Transverse colon (tissue), 4 donors: ENCODE measurements around the gene KRTAP13-2. TPM values are rescaled to one million over a fixed set of nuclear protein-coding genes. Genes with fewer than 3 reads are reported as not detected.

Source experiments
- DNase-seq: peaks from one replicate; pipeline ENCODE4 v3.0.0-alpha.2; 2019
- H3K27ac ChIP-seq, 4 donors: fragments of 200-600 bp; sonication (generic); 2 replicates each; pipeline ENCODE4 v1.5.1; 2016 to 2018; ENCODE audit warnings: inconsistent platforms in 4 of 4
- H3K27me3 ChIP-seq: fragments of 200-600 bp; sonication (generic); 2 replicates; pipeline ENCODE4 v1.5.1; 2017; ENCODE audit warnings: inconsistent platforms
- H3K36me3 ChIP-seq, 4 donors: fragments of 200-600 bp; sonication (generic); 2 replicates each; pipeline ENCODE4 v1.5.1; 2017 to 2019; ENCODE audit warnings: inconsistent platforms in 4 of 4
- H3K4me1 ChIP-seq, 4 donors: fragments of 200-600 bp; sonication (generic); 2 replicates each; pipeline ENCODE4 v1.5.1; 2017 to 2020; ENCODE audit warnings: inconsistent platforms in 4 of 4
- H3K4me3 ChIP-seq, 4 donors: fragments of 200-600 bp; sonication (generic); 1 replicate in 1 of 4; 2 replicates in 3 of 4; pipeline versions ENCODE4 v1.5.1 to v1.6.1; 2017 to 2019; ENCODE audit warnings: inconsistent platforms in 4 of 4
- H3K9me3 ChIP-seq, 2 donors: fragments of 200-600 bp; sonication (generic); 2 replicates each; pipeline ENCODE4 v1.5.1; 2017 to 2019; ENCODE audit warnings: inconsistent platforms in 2 of 2
- EP300 ChIP-seq: sonication (generic); formaldehyde crosslinking; IDR thresholded peaks from one replicate; pipeline ENCODE4 v1.6.1; 2017; ENCODE audit warnings: antibody characterized with exemption, low read depth
- POLR2A ChIP-seq: fragments of 450-650 bp; IDR thresholded peaks from one replicate; pipeline ENCODE4 v1.6.1; 2016; ENCODE audit warnings: antibody characterized with exemption, mild to moderate bottlenecking, moderate library complexity
- POLR2AphosphoS5 ChIP-seq, 3 donors: sonication (generic); formaldehyde crosslinking; IDR thresholded peaks; one replicate each; pipeline ENCODE4 v1.6.1; 2016; ENCODE audit warnings: antibody characterized with exemption in 3 of 3
- WGBS, 2 donors: methylation state at CpG; one replicate each; pipeline ENCODE4 v1.1.5; 2018; ENCODE audit warnings: low coverage in 1 of 2; 5-methylcytosine and 5-hydroxymethylcytosine counted together
- in situ Hi-C, 4 donors: fragments of 200-750 bp; cut with MboI; loops; one replicate each; pipeline versions ENCODE4 v1.15.0 to v1.15.1; 2017; ENCODE audit warnings: low sequenced_read_pairs in 3 of 4, low pct_ligation_motif_present in 1 of 4, low pct_unique_long_range_greater_than_20kb in 1 of 4
- intact Hi-C: fragments of 100-400 bp; cut with DNase I; formaldehyde crosslinking; loops from one replicate; pipeline ENCODE4 v1.15.1; 2023; ENCODE audit warnings: low total_unique reads
- total RNA-seq, 4 donors: library from RNA; depleted of rRNA; stranded (reverse); fragments of >200 nt; gene quantifications; one replicate each; pipeline ENCODE4 v1.1.0, GENCODE V29; 2016
- TF ChIP-seq, protein P1 (sequence below), 5 experiments: fragments of 200-600 bp in 3 of 5; fragments of 450-650 bp in 2 of 5; sonication (generic) in 3 of 5; IDR thresholded peaks; 1 replicate in 2 of 5; 2 replicates in 3 of 5; pipeline ENCODE4 v1.5.1; 2016 to 2017; ENCODE audit warnings: antibody characterized with exemption in 5 of 5, inconsistent platforms in 3 of 5, mild to moderate bottlenecking in 2 of 5, moderate library complexity in 1 of 5

The KRTAP13-2 gene
- total RNA-seq, 4 donors from 2014 or later = 1.7 to 2.7 TPM; not detected in 2

DNA sequence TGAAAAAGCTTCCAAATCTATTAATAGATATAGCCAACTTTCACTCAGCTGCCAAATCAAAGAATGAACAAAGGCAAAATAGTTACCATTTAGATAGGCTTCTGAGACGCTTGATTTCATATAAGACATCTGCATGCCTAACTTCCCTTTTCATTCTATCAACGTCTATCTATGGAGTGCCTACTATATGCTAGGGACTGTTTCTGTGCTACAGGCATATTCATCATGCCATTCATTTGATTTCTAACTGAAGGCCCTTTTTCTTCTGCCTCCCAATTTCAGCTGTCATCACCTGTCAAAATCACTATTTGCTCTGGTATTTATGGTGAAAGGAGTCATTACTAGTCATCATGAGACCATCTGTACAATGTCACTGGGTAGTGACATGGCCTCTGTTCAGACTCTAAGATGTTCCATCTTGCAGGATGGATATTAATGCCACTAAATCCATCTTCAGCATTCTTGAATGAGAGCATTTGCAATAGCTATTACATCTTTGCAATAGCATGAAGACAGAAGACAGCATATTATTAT, 19.5 kb upstream of the KRTAP13-2 start:
- Histone ChIP-seq H3K4me1 (no peaks in the 10 kb centered on the region), H3K4me3 (no peak overlapping the region), H3K9me3 (no peaks in the 10 kb centered on the region), H3K27ac (no peak overlapping the region), H3K27me3 (no peaks in the 10 kb centered on the region), H3K36me3 (no peaks in the 10 kb centered on the region)
- 47 to 65% methylated on average over 2 of the region's 2 CpGs for WGBS, 2 donors
- DNase-seq = no peak
- in situ Hi-C loops = no loop called here
- intact Hi-C loops = no loop called here
- TF ChIP-seq, protein P1, sequence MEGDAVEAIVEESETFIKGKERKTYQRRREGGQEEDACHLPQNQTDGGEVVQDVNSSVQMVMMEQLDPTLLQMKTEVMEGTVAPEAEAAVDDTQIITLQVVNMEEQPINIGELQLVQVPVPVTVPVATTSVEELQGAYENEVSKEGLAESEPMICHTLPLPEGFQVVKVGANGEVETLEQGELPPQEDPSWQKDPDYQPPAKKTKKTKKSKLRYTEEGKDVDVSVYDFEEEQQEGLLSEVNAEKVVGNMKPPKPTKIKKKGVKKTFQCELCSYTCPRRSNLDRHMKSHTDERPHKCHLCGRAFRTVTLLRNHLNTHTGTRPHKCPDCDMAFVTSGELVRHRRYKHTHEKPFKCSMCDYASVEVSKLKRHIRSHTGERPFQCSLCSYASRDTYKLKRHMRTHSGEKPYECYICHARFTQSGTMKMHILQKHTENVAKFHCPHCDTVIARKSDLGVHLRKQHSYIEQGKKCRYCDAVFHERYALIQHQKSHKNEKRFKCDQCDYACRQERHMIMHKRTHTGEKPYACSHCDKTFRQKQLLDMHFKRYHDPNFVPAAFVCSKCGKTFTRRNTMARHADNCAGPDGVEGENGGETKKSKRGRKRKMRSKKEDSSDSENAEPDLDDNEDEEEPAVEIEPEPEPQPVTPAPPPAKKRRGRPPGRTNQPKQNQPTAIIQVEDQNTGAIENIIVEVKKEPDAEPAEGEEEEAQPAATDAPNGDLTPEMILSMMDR (IDR thresholded peaks at IDR 0.05) = no peak
- TF ChIP-seq EP300 (no peak), POLR2AphosphoS5 (IDR thresholded peaks at IDR 0.05) (no peak), POLR2A (no peak)

DNA sequence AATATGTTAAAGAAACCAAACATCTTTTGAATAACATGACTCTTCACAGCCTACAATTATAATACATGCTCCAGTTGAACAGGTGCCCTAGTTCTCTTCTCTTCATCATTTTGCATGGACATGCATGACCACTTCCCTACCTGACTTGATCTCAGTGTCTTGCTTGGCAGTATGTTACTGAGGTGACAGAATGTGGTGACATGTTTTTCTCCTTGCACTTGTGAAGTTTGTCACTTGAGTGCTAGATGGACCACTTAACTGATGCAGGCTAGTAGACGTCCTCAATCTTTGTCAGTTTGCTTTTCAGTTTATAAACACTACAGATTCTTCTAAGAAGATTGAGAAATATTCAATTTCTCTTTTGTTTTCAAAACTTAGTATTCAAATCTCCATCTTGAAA, 10.1 kb upstream of the KRTAP13-2 start:
- intact Hi-C loops (no loop called here), in situ Hi-C loops (no loop called here)
- no peak for DNase-seq
- WGBS, 2 donors = 40 to 69% methylated on average over 1 of the region's 1 CpG
- TF ChIP-seq, protein P1 (IDR thresholded peaks at IDR 0.05) = no peak
- TF ChIP-seq EP300 = no peak
- Histone ChIP-seq H3K4me3 (no peak overlapping the region), H3K27ac (no peak overlapping the region), H3K9me3 (no peaks in the 10 kb centered on the region), H3K4me1 (no peaks in the 10 kb centered on the region), H3K27me3 (no peaks in the 10 kb centered on the region), H3K36me3 (no peaks in the 10 kb centered on the region)

DNA sequence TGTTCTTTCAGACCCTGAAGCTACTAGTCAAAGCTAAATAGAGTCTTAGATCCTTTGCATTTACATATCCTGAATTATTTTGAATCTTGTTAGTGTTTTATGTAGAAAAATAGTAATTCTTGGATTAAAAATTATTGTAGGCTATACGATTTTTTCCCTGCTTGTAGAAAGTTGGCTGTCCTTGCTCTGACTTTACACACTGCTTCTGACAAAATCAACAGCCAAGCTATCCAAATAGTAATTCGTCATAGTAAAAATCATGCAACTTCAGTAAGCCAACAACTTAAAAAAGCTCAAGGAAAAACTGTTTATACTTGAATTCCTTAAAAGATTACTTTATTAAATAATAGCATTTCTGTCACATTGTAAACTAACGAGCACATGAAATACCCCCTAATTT, 16.2 kb downstream of the KRTAP13-2 start:
- DNase-seq = no peak
- WGBS, 2 donors = 30 to 43% methylated on average over 3 of the region's 3 CpGs
- intact Hi-C loops = no loop called here
- TF ChIP-seq EP300 (no peak), POLR2A (no peak), POLR2AphosphoS5 (IDR thresholded peaks at IDR 0.05) (no peak)
- Histone ChIP-seq H3K4me3 (no peak overlapping the region), H3K27ac (no peak overlapping the region), H3K4me1 (no peaks in the 10 kb centered on the region), H3K27me3 (no peaks in the 10 kb centered on the region), H3K9me3 (no peaks in the 10 kb centered on the region), H3K36me3 (no peaks in the 10 kb centered on the region)
- in situ Hi-C loops = no loop called here

DNA sequence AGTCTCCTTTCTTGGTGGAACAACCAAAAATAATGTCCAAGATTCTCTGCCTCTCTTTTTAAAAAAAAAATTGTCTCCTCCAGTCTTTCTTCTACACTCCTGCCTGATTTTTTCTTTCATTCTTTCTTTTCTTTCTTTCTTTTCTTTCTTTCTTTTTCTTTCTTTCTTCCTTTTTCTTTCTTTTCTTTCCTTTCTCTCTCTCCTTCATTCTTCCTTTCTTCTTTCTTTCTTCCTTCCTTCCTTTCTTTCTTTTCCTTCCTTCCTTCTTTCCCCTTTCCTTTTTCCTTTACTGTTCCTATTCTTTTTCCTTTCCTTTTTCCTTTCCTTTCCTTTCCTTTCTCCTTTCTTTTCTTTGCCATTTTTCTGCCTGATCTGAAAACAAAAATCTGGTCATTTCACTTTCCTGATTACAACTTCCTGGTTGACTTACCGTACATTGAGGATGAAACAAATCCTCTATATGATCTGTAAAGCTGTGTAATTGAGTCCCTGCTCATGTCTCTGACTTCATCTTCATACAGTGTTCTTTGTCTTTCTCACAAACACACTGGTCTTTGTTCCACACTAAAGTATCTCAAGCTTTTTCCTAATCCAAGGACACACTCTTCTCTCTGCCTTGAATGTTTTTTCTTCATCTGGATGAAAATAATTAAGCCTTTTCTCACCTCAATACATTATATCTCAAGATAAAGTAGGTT, 17.6 kb downstream of the KRTAP13-2 start:
- Histone ChIP-seq H3K27me3 (no peaks in the 10 kb centered on the region), H3K9me3 (no peaks in the 10 kb centered on the region), H3K27ac (no peak overlapping the region), H3K4me3 (no peak overlapping the region), H3K4me1 (no peaks in the 10 kb centered on the region), H3K36me3 (no peaks in the 10 kb centered on the region)
- intact Hi-C loops = no loop called here
- no peak for DNase-seq
- no peak for TF ChIP-seq POLR2AphosphoS5 (IDR thresholded peaks at IDR 0.05)
- no peak for TF ChIP-seq EP300
- TF ChIP-seq, protein P1 (IDR thresholded peaks at IDR 0.05) = no peak
- TF ChIP-seq POLR2A = no peak
- 55 to 67% methylated on average over 1 of the region's 1 CpG for WGBS, 2 donors
- in situ Hi-C loops = no loop called here

DNA sequence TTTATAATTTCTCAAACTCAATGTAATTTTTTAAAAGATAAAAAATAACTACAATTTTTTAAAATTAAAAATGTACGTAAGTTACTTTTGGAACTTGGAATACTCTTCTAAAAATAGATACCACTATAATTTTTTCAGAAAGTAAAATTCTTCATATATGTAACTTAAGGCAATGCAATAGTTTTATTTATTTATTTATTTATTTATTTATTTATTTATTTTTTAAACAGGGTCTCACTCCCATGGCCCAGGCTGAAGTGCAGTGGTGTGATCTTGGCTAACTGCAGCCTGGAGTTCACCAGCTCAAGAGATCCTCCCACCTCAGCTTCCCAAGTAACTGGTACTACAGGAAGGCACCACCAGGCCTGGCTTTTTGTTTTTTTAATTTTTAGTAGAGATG, 20.5 kb downstream of the KRTAP13-2 start:
- intact Hi-C loops = no loop called here
- H3K27ac ChIP-seq = no peak overlapping the region
- H3K4me3 ChIP-seq = no peak overlapping the region
- WGBS, 2 donors = 94 to 96% methylated on average over 1 of the region's 1 CpG
- no peaks in the 10 kb centered on the region for H3K36me3 ChIP-seq
- H3K27me3 ChIP-seq = no peaks in the 10 kb centered on the region
- H3K4me1 ChIP-seq = no peaks in the 10 kb centered on the region
- no peak for DNase-seq
- TF ChIP-seq POLR2AphosphoS5 (IDR thresholded peaks at IDR 0.05) (no peak), EP300 (no peak), POLR2A (no peak)
- TF ChIP-seq, protein P1 (IDR thresholded peaks at IDR 0.05) = no peak
- no peaks in the 10 kb centered on the region for H3K9me3 ChIP-seq
- in situ Hi-C loops = no loop called here
